Heart right ventricle (tissue), 16 donors: ENCODE data around the gene C18orf54. TPM values are rescaled to one million over a fixed set of nuclear protein-coding genes. Genes with fewer than 3 reads are reported as not detected.
A peak's percentile ranks its signal among the peaks of the same experiment; 100 is the strongest.

Experiments used
- ATAC-seq, 8 donors: fragments of 200-7000 bp; cut with Tn5 transposase; one replicate each; pipeline ENCODE4 v1.9.1; 2020; ENCODE audit warnings: mild to moderate bottlenecking in 8 of 8, moderate library complexity in 8 of 8, moderate number of reproducible peaks in 1 of 8
- DNase-seq, 2 donors: peaks; one replicate each; pipeline ENCODE4 v3.0.0-alpha.2; 2020
- H3K27ac ChIP-seq, 10 donors: fragments of 200-600 bp; sonication (generic) in 2 of 10; one replicate each; pipeline versions ENCODE4 v1.5.0 to v1.8.0; 2020 to 2022; ENCODE audit warnings: mild to moderate bottlenecking in 3 of 10
- H3K27me3 ChIP-seq, 7 donors: fragments of 200-600 bp; one replicate each; pipeline ENCODE4 v1.8.0; 2021 to 2022; ENCODE audit warnings: mild to moderate bottlenecking in 2 of 7
- H3K36me3 ChIP-seq, 9 donors: fragments of 200-600 bp; sonication (generic) in 1 of 9; one replicate each; pipeline versions ENCODE4 v1.5.0 to v1.8.0; 2020 to 2022; ENCODE audit warnings: mild to moderate bottlenecking in 2 of 9
- H3K4me1 ChIP-seq, 9 donors: fragments of 200-600 bp; sonication (generic) in 1 of 9; one replicate each; pipeline versions ENCODE4 v1.5.0 to v1.8.0; 2020 to 2022; ENCODE audit warnings: mild to moderate bottlenecking in 4 of 9
- H3K4me3 ChIP-seq, 10 donors: fragments of 200-600 bp; sonication (generic) in 2 of 10; one replicate each; pipeline versions ENCODE4 v1.5.0 to v1.8.0; 2020 to 2022; ENCODE audit warnings: mild to moderate bottlenecking in 7 of 10, moderate library complexity in 2 of 10
- H3K9me3 ChIP-seq, 11 donors: fragments of 200-600 bp in 10 of 11; sonication (generic) in 2 of 11; one replicate each; pipeline versions ENCODE4 v1.5.0 to v1.8.0; 2013 to 2022; ENCODE audit warnings: mild to moderate bottlenecking in 2 of 11, control low read depth in 1 of 11, moderate library complexity in 1 of 11
- WGBS, 2 donors: extraction: QIAGEN DNeasy Blood & Tissue Kit; methylation state at CpG; one replicate each; pipeline ENCODE4 v1.1.7; 2013; ENCODE audit warnings: inconsistent platforms in 1 of 2; 5-methylcytosine and 5-hydroxymethylcytosine counted together
- intact Hi-C, 10 donors: fragments of 100-400 bp; cut with DNase I; formaldehyde crosslinking; loops; one replicate each; pipeline versions ENCODE4 v1.11.1 to v1.14.2; 2022
- polyA plus RNA-seq, 2 donors: library from polyadenylated mRNA; stranded (reverse); fragments of 200-250 nt; gene quantifications; one replicate each; pipeline ENCODE4 v1.2.3, GENCODE V29; 2013
- total RNA-seq, 10 donors: library from RNA; stranded (reverse); fragmentation: NEBNext Ultra II Directional in 3 of 10; extraction: Animal tissue kit (Norgen Biotek cat#: 25700) in 3 of 10; gene quantifications; one replicate each; pipeline versions ENCODE4 v1.2.1 to v1.2.4, GENCODE V29; 2021 to 2023
- TF ChIP-seq, protein P1 (sequence below), 9 donors: fragments of 200-600 bp; sonication (generic) in 2 of 9; IDR thresholded peaks; one replicate each; pipeline versions ENCODE4 v1.5.0 to v1.8.0; 2021 to 2022; ENCODE audit warnings: antibody characterized with exemption in 9 of 9, mild to moderate bottlenecking in 5 of 9, moderate library complexity in 1 of 9
- donor health status: Arrhythmogenic right ventricular cardiomyopathy.
- donor health status: ischemic (EF 13 %, LVEDD 7.1; RV severe dilation, severe dysfunction).
- donor health status: healthy with polysubstance abuse.
- donor health status: DM: no; HTN: yes; CAD: no.
- donor health status: DM: no; HTN: no; CAD: no.
- donor health status: ischemic (EF 25% LVEDD 6.9; RV normal size, moderate dysfunction).
- donor health status: ischemic (EF 25% LVEDD 5.7; RV mildly dilated, moderate dysfunction).
- donor health status: healthy.
- donor health status: DM: yes; HTN: yes; CAD: no.
- donor health status: Ischemic cardiomyopathy.
- donor health status: ischemic (EF 35%, LVEDD 5.7; RV mildly dilated, moderate dysfunction).
- donor health status: nonischemic (EF 11% LVEDD 7.7; RV severe dilation, severe dysfunction).
- donor health status: DM: yes; HTN: yes; CAD: no.
- donor health status: PGD.
- donor health status: ischemic (EF 29% LVEDD 5.4; RV normal size, mild dysfunction).
- donor health status: nonischemic (EF 23%, LVEDD 6.1; RV moderate dilation, normal function).

Gene C18orf54
- total and polyA plus RNA-seq, 12 donors = 0.45 to 2.9 (median 0.90) TPM

DNA sequence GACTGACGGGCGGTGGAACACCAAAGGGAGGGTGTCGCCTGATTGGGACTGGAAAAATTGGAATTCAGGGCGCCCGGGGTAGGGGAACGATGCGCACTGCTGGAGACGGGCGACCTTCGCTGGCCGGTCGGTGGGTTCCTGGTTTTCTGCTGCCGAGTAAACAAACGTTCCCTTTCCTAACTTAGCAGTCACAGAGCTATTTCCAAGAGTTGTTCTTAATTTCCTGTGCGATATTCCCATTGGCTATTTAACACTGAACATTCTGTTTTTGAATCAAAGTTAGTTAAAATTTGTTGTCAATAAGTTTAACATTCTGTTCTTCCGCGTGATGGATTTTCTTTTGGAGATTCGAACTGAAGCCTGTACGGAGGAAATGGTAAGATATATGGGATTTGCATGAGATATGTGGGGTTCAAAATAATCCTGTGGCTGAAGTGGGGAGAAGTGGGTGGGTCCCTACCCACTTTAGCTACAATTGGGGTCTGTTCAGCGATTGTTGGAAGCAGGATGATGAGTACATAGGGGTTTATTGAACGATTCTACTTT is 862 bp downstream of the C18orf54 start:
- H3K36me3 ChIP-seq = peaks cover 0 to 15% (median 0%) of the 10 kb centered on the region in 9 donors

GRCh38 chr18:54359233-54359632 is 1.5 kb downstream of the C18orf54 start:
- no peak for ATAC-seq
- Histone ChIP-seq H3K27ac (no peak overlapping the region), H3K4me1 (peaks cover 0 to 14% (median 8%) of the 10 kb centered on the region in 9 donors), H3K27me3 (no peaks in the 10 kb centered on the region), H3K9me3 (no peaks in the 10 kb centered on the region), H3K36me3 (peaks cover 0 to 15% (median 0%) of the 10 kb centered on the region in 9 donors), H3K4me3 (peak overlapping the region in 8 of 10 donors; percentile 55 to 80 (median 80))
- TF ChIP-seq, protein P1, sequence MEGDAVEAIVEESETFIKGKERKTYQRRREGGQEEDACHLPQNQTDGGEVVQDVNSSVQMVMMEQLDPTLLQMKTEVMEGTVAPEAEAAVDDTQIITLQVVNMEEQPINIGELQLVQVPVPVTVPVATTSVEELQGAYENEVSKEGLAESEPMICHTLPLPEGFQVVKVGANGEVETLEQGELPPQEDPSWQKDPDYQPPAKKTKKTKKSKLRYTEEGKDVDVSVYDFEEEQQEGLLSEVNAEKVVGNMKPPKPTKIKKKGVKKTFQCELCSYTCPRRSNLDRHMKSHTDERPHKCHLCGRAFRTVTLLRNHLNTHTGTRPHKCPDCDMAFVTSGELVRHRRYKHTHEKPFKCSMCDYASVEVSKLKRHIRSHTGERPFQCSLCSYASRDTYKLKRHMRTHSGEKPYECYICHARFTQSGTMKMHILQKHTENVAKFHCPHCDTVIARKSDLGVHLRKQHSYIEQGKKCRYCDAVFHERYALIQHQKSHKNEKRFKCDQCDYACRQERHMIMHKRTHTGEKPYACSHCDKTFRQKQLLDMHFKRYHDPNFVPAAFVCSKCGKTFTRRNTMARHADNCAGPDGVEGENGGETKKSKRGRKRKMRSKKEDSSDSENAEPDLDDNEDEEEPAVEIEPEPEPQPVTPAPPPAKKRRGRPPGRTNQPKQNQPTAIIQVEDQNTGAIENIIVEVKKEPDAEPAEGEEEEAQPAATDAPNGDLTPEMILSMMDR (IDR thresholded peaks at IDR 0.05) = no peak
- DNase-seq = no peak
- intact Hi-C loops = loop anchor here in 3 of 10 donors (10.0 kb wide), 4 partner anchors 84 to 194 kb away; partner anchors contain the start of gene MBD2 (in 1 of the 3)
- 64 to 65% methylated on average over 6 of the region's 6 CpGs for WGBS, 2 donors

More for the DNA sequence above, 862 bp downstream of the C18orf54 start:
- Histone ChIP-seq H3K4me1 (peaks cover 0 to 14% (median 8%) of the 10 kb centered on the region in 9 donors), H3K27me3 (no peaks in the 10 kb centered on the region), H3K9me3 (no peaks in the 10 kb centered on the region), H3K4me3 (peak overlapping the region; percentile 51 to 80 (median 78)), H3K27ac (peak overlapping the region in 6 of 10 donors; percentile 57 to 84 (median 68))
- DNase-seq (peak in 1 of 2 donors; percentile 8), ATAC-seq (peak in 7 of 8 donors; percentile 19 to 54 (median 36))
- WGBS, 2 donors = 2% methylated on average over 21 of the region's 21 CpGs
- intact Hi-C loops = loop anchor here in 3 of 10 donors (10.0 kb wide), 4 partner anchors 84 to 194 kb away; partner anchors contain the start of gene MBD2 (in 1 of the 3)
- TF ChIP-seq, protein P1 (IDR thresholded peaks at IDR 0.05) = no peak

- DNase-seq (no peak), ATAC-seq (no peak)
- TF ChIP-seq, protein P1 (IDR thresholded peaks at IDR 0.05) = no peak
- Histone ChIP-seq H3K4me3 (no peak overlapping the region), H3K27me3 (no peaks in the 10 kb centered on the region), H3K27ac (no peak overlapping the region), H3K9me3 (no peaks in the 10 kb centered on the region), H3K4me1 (peaks cover 0 to 14% (median 8%) of the 10 kb centered on the region in 9 donors), H3K36me3 (peaks cover 0 to 16% (median 0%) of the 10 kb centered on the region in 9 donors)
- 87 to 90% methylated on average over 3 of the region's 3 CpGs for WGBS, 2 donors
- intact Hi-C loops = no loop called here
Measured at GRCh38 chr18:54360406-54360805, 2.7 kb downstream of the C18orf54 start.

- 94 to 97% methylated on average over 4 of the region's 4 CpGs for whole genome bisulfite sequencing, 2 donors
- no peaks in the 10 kb centered on the region for H3K9me3 ChIP-seq
- H3K27me3 ChIP-seq = no peaks in the 10 kb centered on the region
- peaks cover 0 to 28% (median 0%) of the 10 kb centered on the region in 9 donors for H3K36me3 ChIP-seq
- H3K4me1 ChIP-seq = no peaks in the 10 kb centered on the region
- TF ChIP-seq, protein P1 (IDR thresholded peaks at IDR 0.05) = no peak
- no peak for DNase-seq
- no peak overlapping the region for H3K27ac ChIP-seq
- no peak overlapping the region for H3K4me3 ChIP-seq
- intact Hi-C loops = no loop called here
- ATAC-seq = no peak
Measured at GRCh38 chr18:54378057-54378456, 20.4 kb downstream of the C18orf54 start.
